ENCODE data around the gene GPRC5B.

- TF ChIP-seq CTCF (IDR thresholded peaks at IDR 0.05) (no peak), POLR2AphosphoS5 (IDR thresholded peaks at IDR 0.05) (no peak), POLR2A (IDR thresholded peaks at IDR 0.05; ENCODE audit: low read depth) (no peak), EP300 (IDR thresholded peaks at IDR 0.05) (no peak)
Observed at GRCh38 chr16:19916064-19916463, 31.4 kb upstream of the GPRC5B start.
